ENCODE data around the gene ASCC1. TPM values are rescaled to one million over a fixed set of nuclear protein-coding genes. Genes with fewer than 3 reads are reported as not detected.
"Not testable (repeated sequence)": the region's sequence is repeated elsewhere in the genome, so short reads cannot be mapped to it uniquely, and the experiment has no call there.

Gene ASCC1
- polyA plus RNA-seq, 4 donors, result 9.2 to 21.3 (median 16.1) TPM

- Histone ChIP-seq H3K4me1 (ENCODE audit: control insufficient read depth in 3 of 3, insufficient read depth in 2 of 3, low read depth in 1 of 3, low read length in 2 of 3) (peaks cover 4 to 22% (median 20%) of the 10 kb centered on the region in 3 donors), H3K27ac (ENCODE audit: low read depth in 1 of 3, low read length in 2 of 3) (peak overlapping the region in 1 of 3 donors; percentile 12)
Measured at GRCh38 chr10:72252972-72253371, 36.9 kb upstream of the ASCC1 start.

GRCh38 chr10:72251635-72252034, 35.6 kb upstream of the ASCC1 start:
- H3K4me1 ChIP-seq (ENCODE audit: control insufficient read depth in 3 of 3, insufficient read depth in 2 of 3, low read depth in 1 of 3, low read length in 2 of 3), result peaks cover 5 to 27% (median 22%) of the 10 kb centered on the region in 3 donors
- H3K4me3 ChIP-seq (ENCODE audit: low read depth in 1 of 3, low read length in 3 of 3), result no peak overlapping the region
- DNase-seq (no peak), FAIRE-seq (no peak)
- H3K9me3 ChIP-seq (ENCODE audit: control insufficient read depth in 2 of 2, insufficient read depth in 1 of 2, low read depth in 1 of 2, low read length in 1 of 2), result no peaks in the 10 kb centered on the region
- no peak overlapping the region for H3K27ac ChIP-seq (ENCODE audit: low read depth in 1 of 3, low read length in 2 of 3)
- H3K36me3 ChIP-seq (ENCODE audit: control insufficient read depth in 3 of 3, insufficient read depth in 2 of 3, low read depth in 1 of 3, low read length in 3 of 3), result no peaks in the 10 kb centered on the region
- 88 to 91% (median 91%) methylated on average over 6 of the region's 6 CpGs for WGBS, 3 donors
- H3K27me3 ChIP-seq (ENCODE audit: control insufficient read depth in 3 of 3, insufficient read depth in 3 of 3, low read length in 3 of 3), result no peaks in the 10 kb centered on the region

More at GRCh38 chr10:72252972-72253371, 36.9 kb upstream of the ASCC1 start:
- FAIRE-seq, result no peak
- no peak overlapping the region for H3K4me3 ChIP-seq (ENCODE audit: low read depth in 1 of 3, low read length in 3 of 3)
- H3K27me3 ChIP-seq (ENCODE audit: control insufficient read depth in 3 of 3, insufficient read depth in 3 of 3, low read length in 3 of 3), result no peaks in the 10 kb centered on the region
- no peak for DNase-seq
- H3K36me3 ChIP-seq (ENCODE audit: control insufficient read depth in 3 of 3, insufficient read depth in 2 of 3, low read depth in 1 of 3, low read length in 3 of 3), result no peaks in the 10 kb centered on the region
- WGBS, 3 donors, result 81 to 96% (median 88%) methylated on average over 3 of the region's 3 CpGs
- H3K9me3 ChIP-seq (ENCODE audit: control insufficient read depth in 2 of 2, insufficient read depth in 1 of 2, low read depth in 1 of 2, low read length in 1 of 2), result no peaks in the 10 kb centered on the region

GRCh38 chr10:72250666-72251065, 34.6 kb upstream of the ASCC1 start:
- no peaks in the 10 kb centered on the region for H3K9me3 ChIP-seq (ENCODE audit: control insufficient read depth in 2 of 2, insufficient read depth in 1 of 2, low read depth in 1 of 2, low read length in 1 of 2)
- H3K4me1 ChIP-seq (ENCODE audit: control insufficient read depth in 3 of 3, insufficient read depth in 2 of 3, low read depth in 1 of 3, low read length in 2 of 3), result peaks cover 9 to 30% (median 26%) of the 10 kb centered on the region in 3 donors
- no peaks in the 10 kb centered on the region for H3K27me3 ChIP-seq (ENCODE audit: control insufficient read depth in 3 of 3, insufficient read depth in 3 of 3, low read length in 3 of 3)
- no peaks in the 10 kb centered on the region for H3K36me3 ChIP-seq (ENCODE audit: control insufficient read depth in 3 of 3, insufficient read depth in 2 of 3, low read depth in 1 of 3, low read length in 3 of 3)
- peak overlapping the region in 1 of 3 donors; percentile 53 for H3K27ac ChIP-seq (ENCODE audit: low read depth in 1 of 3, low read length in 2 of 3)
- peak in 1 of 2 donors; percentile 35 for DNase-seq
- FAIRE-seq, result no peak
- 73 to 92% (median 75%) methylated on average over 1 of the region's 1 CpG for WGBS, 3 donors
- no peak overlapping the region for H3K4me3 ChIP-seq (ENCODE audit: low read depth in 1 of 3, low read length in 3 of 3)

- not testable (repeated sequence) for FAIRE-seq; DNase-seq; H3K27me3 ChIP-seq (ENCODE audit: control insufficient read depth in 3 of 3, insufficient read depth in 3 of 3, low read length in 3 of 3); H3K36me3 ChIP-seq (ENCODE audit: control insufficient read depth in 3 of 3, insufficient read depth in 2 of 3, low read depth in 1 of 3, low read length in 3 of 3); H3K4me3 ChIP-seq (ENCODE audit: low read depth in 1 of 3, low read length in 3 of 3); H3K9me3 ChIP-seq (ENCODE audit: control insufficient read depth in 2 of 2, insufficient read depth in 1 of 2, low read depth in 1 of 2, low read length in 1 of 2)
- peak overlapping the region; percentile 56 to 99 (median 63) for H3K27ac ChIP-seq (ENCODE audit: low read depth in 1 of 3, low read length in 2 of 3)
- 79 to 91% (median 81%) methylated on average over 17 of the region's 17 CpGs for WGBS, 3 donors
- peaks cover 10 to 31% (median 25%) of the 10 kb centered on the region in 3 donors for H3K4me1 ChIP-seq (ENCODE audit: control insufficient read depth in 3 of 3, insufficient read depth in 2 of 3, low read depth in 1 of 3, low read length in 2 of 3)
Measured at GRCh38 chr10:72249176-72249862, 33.2 kb upstream of the ASCC1 start.

GRCh38 chr10:72248468-72249151, 32.5 kb upstream of the ASCC1 start:
- Histone ChIP-seq H3K4me1 (ENCODE audit: control insufficient read depth in 3 of 3, insufficient read depth in 2 of 3, low read depth in 1 of 3, low read length in 2 of 3) (peaks cover 13 to 33% (median 30%) of the 10 kb centered on the region in 3 donors), H3K27me3 (ENCODE audit: control insufficient read depth in 3 of 3, insufficient read depth in 3 of 3, low read length in 3 of 3) (no peaks in the 10 kb centered on the region), H3K36me3 (ENCODE audit: control insufficient read depth in 3 of 3, insufficient read depth in 2 of 3, low read depth in 1 of 3, low read length in 3 of 3) (no peaks in the 10 kb centered on the region), H3K4me3 (ENCODE audit: low read depth in 1 of 3, low read length in 3 of 3) (peak overlapping the region in 1 of 3 donors; percentile 1), H3K9me3 (ENCODE audit: control insufficient read depth in 2 of 2, insufficient read depth in 1 of 2, low read depth in 1 of 2, low read length in 1 of 2) (no peaks in the 10 kb centered on the region), H3K27ac (ENCODE audit: low read depth in 1 of 3, low read length in 2 of 3) (peak overlapping the region; percentile 56 to 99 (median 63))
- WGBS, 3 donors, result 13 to 22% (median 14%) methylated on average over 10 of the region's 10 CpGs
- DNase-seq, result peak; percentile 73 to 97
- FAIRE-seq, result no peak

- WGBS, 3 donors, result 16 to 39% (median 20%) methylated on average over 3 of the region's 3 CpGs
- FAIRE-seq (no peak), DNase-seq (no peak)
- H3K27ac ChIP-seq (ENCODE audit: low read depth in 1 of 3, low read length in 2 of 3), result peak overlapping the region in 1 of 3 donors; percentile 76
- no peak overlapping the region for H3K4me3 ChIP-seq (ENCODE audit: low read depth in 1 of 3, low read length in 3 of 3)
- H3K27me3 ChIP-seq (ENCODE audit: control insufficient read depth in 3 of 3, insufficient read depth in 3 of 3, low read length in 3 of 3), result no peaks in the 10 kb centered on the region
- H3K4me1 ChIP-seq (ENCODE audit: control insufficient read depth in 3 of 3, insufficient read depth in 2 of 3, low read depth in 1 of 3, low read length in 2 of 3), result peaks cover 13 to 35% (median 31%) of the 10 kb centered on the region in 3 donors
- H3K36me3 ChIP-seq (ENCODE audit: control insufficient read depth in 3 of 3, insufficient read depth in 2 of 3, low read depth in 1 of 3, low read length in 3 of 3), result no peaks in the 10 kb centered on the region
- no peaks in the 10 kb centered on the region for H3K9me3 ChIP-seq (ENCODE audit: control insufficient read depth in 2 of 2, insufficient read depth in 1 of 2, low read depth in 1 of 2, low read length in 1 of 2)
Measured at GRCh38 chr10:72245949-72246525, 30.0 kb upstream of the ASCC1 start.

GRCh38 chr10:72244573-72245038, 28.5 kb upstream of the ASCC1 start:
- Histone ChIP-seq H3K9me3 (ENCODE audit: control insufficient read depth in 2 of 2, insufficient read depth in 1 of 2, low read depth in 1 of 2, low read length in 1 of 2) (no peaks in the 10 kb centered on the region), H3K36me3 (ENCODE audit: control insufficient read depth in 3 of 3, insufficient read depth in 2 of 3, low read depth in 1 of 3, low read length in 3 of 3) (no peaks in the 10 kb centered on the region), H3K27me3 (ENCODE audit: control insufficient read depth in 3 of 3, insufficient read depth in 3 of 3, low read length in 3 of 3) (no peaks in the 10 kb centered on the region), H3K4me1 (ENCODE audit: control insufficient read depth in 3 of 3, insufficient read depth in 2 of 3, low read depth in 1 of 3, low read length in 2 of 3) (peaks cover 13 to 35% (median 31%) of the 10 kb centered on the region in 3 donors), H3K27ac (ENCODE audit: low read depth in 1 of 3, low read length in 2 of 3) (peak overlapping the region; percentile 39 to 88 (median 59)), H3K4me3 (ENCODE audit: low read depth in 1 of 3, low read length in 3 of 3) (no peak overlapping the region)
- 35 to 42% (median 42%) methylated on average over 5 of the region's 5 CpGs for WGBS, 3 donors
- FAIRE-seq (no peak), DNase-seq (peak; percentile 31 to 43)

GRCh38 chr10:72243822-72244437, 27.9 kb upstream of the ASCC1 start:
- no peaks in the 10 kb centered on the region for H3K36me3 ChIP-seq (ENCODE audit: control insufficient read depth in 3 of 3, insufficient read depth in 2 of 3, low read depth in 1 of 3, low read length in 3 of 3)
- 51 to 61% (median 57%) methylated on average over 11 of the region's 11 CpGs for WGBS, 3 donors
- peak overlapping the region; percentile 25 to 88 (median 39) for H3K27ac ChIP-seq (ENCODE audit: low read depth in 1 of 3, low read length in 2 of 3)
- peaks cover 12 to 35% (median 28%) of the 10 kb centered on the region in 3 donors for H3K4me1 ChIP-seq (ENCODE audit: control insufficient read depth in 3 of 3, insufficient read depth in 2 of 3, low read depth in 1 of 3, low read length in 2 of 3)
- no peaks in the 10 kb centered on the region for H3K9me3 ChIP-seq (ENCODE audit: control insufficient read depth in 2 of 2, insufficient read depth in 1 of 2, low read depth in 1 of 2, low read length in 1 of 2)
- DNase-seq (peak; percentile 68 to 84), FAIRE-seq (no peak)
- H3K4me3 ChIP-seq (ENCODE audit: low read depth in 1 of 3, low read length in 3 of 3), result no peak overlapping the region
- no peaks in the 10 kb centered on the region for H3K27me3 ChIP-seq (ENCODE audit: control insufficient read depth in 3 of 3, insufficient read depth in 3 of 3, low read length in 3 of 3)

Measured in small intestine (tissue), 7 donors.